Caco-2 (cell line): ENCODE measurements around the gene SALL3. TPM values are rescaled to one million over a fixed set of nuclear protein-coding genes. Genes with fewer than 3 reads are reported as not detected.

ENCODE experiments used
- BruUV-seq: library from RNA; stranded (reverse); fragments of 400-500 nt; replicated peaks from 2 replicates; lab custom pipeline; 2021; lab: Mats Ljungman, UMichigan
- CTCF ChIA-PET: fragments of 300-600 bp; sonication (Branson Sonifier 250); formaldehyde crosslinking; loops from one replicate; lab custom pipeline; 2022; ENCODE audit warnings: antibody characterized with exemption; lab: Charles Lee
- POLR2A ChIA-PET: fragments of 300-600 bp; sonication (Branson Sonifier 250); formaldehyde crosslinking; loops from one replicate; lab custom pipeline; 2022; ENCODE audit warnings: antibody characterized with exemption; lab: Charles Lee
- DNase-seq, 2 experiments: peaks; one replicate each; pipeline versions ENCODE4 v3.0.0 to v3.0.0-alpha.2; 2020 to 2022
- H3K27me3 ChIP-seq: replicated peaks from 2 replicates; pipeline ENCODE4 v1.6.0; 2011; ENCODE audit warnings: low read length; ENCODE audit not compliant: control insufficient read depth, insufficient read depth
- H3K36me3 ChIP-seq: 2 replicates; pipeline ENCODE4 v1.5.1; 2011; ENCODE audit warnings: low read length; ENCODE audit not compliant: control insufficient read depth, insufficient read depth
- H3K4me1 ChIP-seq: fragments of 250-450 bp; sonication (Bioruptor Pico); 2 replicates; pipeline ENCODE4 v1.5.1; 2020; ENCODE audit warnings: mild to moderate bottlenecking
- H3K4me3 ChIP-seq: 2 replicates; pipeline ENCODE4 v1.5.1; 2011; ENCODE audit warnings: low read depth, mild to moderate bottlenecking, control low read depth, low read length
- H3K9me3 ChIP-seq: fragments of 250-450 bp; sonication (Bioruptor Pico); 2 replicates; pipeline ENCODE4 v1.5.1; 2020; ENCODE audit warnings: mild to moderate bottlenecking, moderate library complexity
- H3K27ac Mint-ChIP-seq: one replicate; pipeline ENCODE4 v1.8.0; 2022; ENCODE audit warnings: mixed read lengths; ENCODE audit not compliant: unreplicated experiment
- H3K27me3 Mint-ChIP-seq: one replicate; pipeline ENCODE4 v1.8.0; 2022; ENCODE audit warnings: mixed read lengths; ENCODE audit not compliant: insufficient read depth, unreplicated experiment
- H3K36me3 Mint-ChIP-seq: one replicate; pipeline ENCODE4 v1.8.0; 2022; ENCODE audit warnings: mild to moderate bottlenecking, mixed read lengths; ENCODE audit not compliant: insufficient read depth, unreplicated experiment
- H3K4me1 Mint-ChIP-seq: one replicate; pipeline ENCODE4 v1.8.0; 2022; ENCODE audit warnings: low read depth, mixed read lengths; ENCODE audit not compliant: unreplicated experiment
- H3K4me3 Mint-ChIP-seq: one replicate; pipeline ENCODE4 v1.8.0; 2022; ENCODE audit warnings: mild to moderate bottlenecking, moderate library complexity, mixed read lengths; ENCODE audit not compliant: unreplicated experiment
- H3K9me3 Mint-ChIP-seq: one replicate; pipeline ENCODE4 v1.8.0; 2022; ENCODE audit warnings: mixed read lengths; ENCODE audit not compliant: unreplicated experiment
- CTCF ChIP-seq, 2 experiments: fragments of 200-600 bp in 1 of 2; IDR thresholded peaks; 1 replicate in 1 of 2; 2 replicates in 1 of 2; pipeline versions ENCODE4 v1.5.1 to v1.8.0; 2011 to 2022; ENCODE audit warnings: antibody characterized with exemption in 1 of 2, control low read depth in 1 of 2, inconsistent platforms in 1 of 2, low read depth in 1 of 2, low read length in 1 of 2, mild to moderate bottlenecking in 1 of 2, moderate library complexity in 1 of 2; ENCODE audit not compliant: insufficient read depth in 1 of 2, severe bottlenecking in 1 of 2, unreplicated experiment in 1 of 2
- intact Hi-C: fragments of 100-400 bp; cut with micrococcal nuclease; formaldehyde crosslinking; loops from one replicate; pipeline ENCODE4 v1.10.0; 2022; ENCODE audit not compliant: unreplicated experiment
- total RNA-seq: library from RNA; stranded (reverse); gene quantifications from 2 replicates; pipeline ENCODE4 v1.2.3, GENCODE V29; 2022

The SALL3 gene
- total RNA-seq, 1 experiment from 2014 or later = not detected

GRCh38 chr18:78979056-78979729 lies 425 bp upstream of the SALL3 start:
- Histone ChIP-seq H3K36me3 (no peaks in the 10 kb centered on the region), H3K9me3 (no peaks in the 10 kb centered on the region), H3K4me1 (no peaks in the 10 kb centered on the region), H3K27me3 (no peaks in the 10 kb centered on the region), H3K4me3 (no peak overlapping the region)
- POLR2A ChIA-PET = no interaction called here
- Mint-ChIP-seq H3K4me3 (no peak overlapping the region), H3K36me3 (no peaks in the 10 kb centered on the region), H3K27me3 (no peaks in the 10 kb centered on the region), H3K4me1 (no peaks in the 10 kb centered on the region), H3K9me3 (no peaks in the 10 kb centered on the region), H3K27ac (no peak overlapping the region)
- no peak for DNase-seq
- no peak for TF ChIP-seq CTCF (IDR thresholded peaks at IDR 0.05; ENCODE audit: insufficient read depth in 1 of 2, low read depth in 1 of 2, low read length in 1 of 2, severe bottlenecking in 1 of 2, unreplicated experiment in 1 of 2)
- CTCF ChIA-PET = no interaction called here
- intact Hi-C loops = no loop called here
- no TSS peak for BruUV-seq

GRCh38 chr18:78980279-78980771 lies 707 bp downstream of the SALL3 start:
- POLR2A ChIA-PET = no interaction called here
- CTCF ChIA-PET = no interaction called here
- H3K4me1 Mint-ChIP-seq = no peaks in the 10 kb centered on the region
- no peaks in the 10 kb centered on the region for H3K9me3 Mint-ChIP-seq
- no peak for TF ChIP-seq CTCF (IDR thresholded peaks at IDR 0.05; ENCODE audit: insufficient read depth in 1 of 2, low read depth in 1 of 2, low read length in 1 of 2, severe bottlenecking in 1 of 2, unreplicated experiment in 1 of 2)
- no TSS peak for BruUV-seq
- no peaks in the 10 kb centered on the region for H3K9me3 ChIP-seq
- H3K27me3 ChIP-seq = no peaks in the 10 kb centered on the region
- H3K27ac Mint-ChIP-seq = no peak overlapping the region
- no peaks in the 10 kb centered on the region for H3K27me3 Mint-ChIP-seq
- no peaks in the 10 kb centered on the region for H3K36me3 ChIP-seq
- DNase-seq = no peak
- H3K4me3 Mint-ChIP-seq = no peak overlapping the region
- H3K36me3 Mint-ChIP-seq = no peaks in the 10 kb centered on the region
- intact Hi-C loops = loop anchor here (5.0 kb wide), 1 partner anchor 903 kb away; no protein-coding TSS in a partner anchor
- H3K4me3 ChIP-seq = no peak overlapping the region
- H3K4me1 ChIP-seq = no peaks in the 10 kb centered on the region

- no peaks in the 10 kb centered on the region for H3K4me1 Mint-ChIP-seq
- no TSS peak for BruUV-seq
- H3K36me3 Mint-ChIP-seq = no peaks in the 10 kb centered on the region
- Histone ChIP-seq H3K27me3 (no peaks in the 10 kb centered on the region), H3K4me3 (no peak overlapping the region), H3K9me3 (no peaks in the 10 kb centered on the region), H3K36me3 (no peaks in the 10 kb centered on the region), H3K4me1 (no peaks in the 10 kb centered on the region)
- no peaks in the 10 kb centered on the region for H3K9me3 Mint-ChIP-seq
- POLR2A ChIA-PET = no interaction called here
- intact Hi-C loops = loop anchor here (5.0 kb wide), 1 partner anchor 904 kb away; no protein-coding TSS in a partner anchor
- no peak overlapping the region for H3K4me3 Mint-ChIP-seq
- DNase-seq = no peak
- TF ChIP-seq CTCF (IDR thresholded peaks at IDR 0.05; ENCODE audit: insufficient read depth in 1 of 2, low read depth in 1 of 2, low read length in 1 of 2, severe bottlenecking in 1 of 2, unreplicated experiment in 1 of 2) = no peak
- H3K27ac Mint-ChIP-seq = no peak overlapping the region
- CTCF ChIA-PET = no interaction called here
- H3K27me3 Mint-ChIP-seq = no peaks in the 10 kb centered on the region
Observed at GRCh38 chr18:78980777-78981380, 1.3 kb downstream of the SALL3 start.
